Psoas muscle (tissue), 8 donors: ENCODE measurements around the gene FADS2. TPM values are rescaled to one million over a fixed set of nuclear protein-coding genes. Genes with fewer than 3 reads are reported as not detected.

ENCODE experiments used
- ATAC-seq, 4 donors: fragments of 200-7000 bp; cut with Tn5 transposase; one replicate each; pipeline ENCODE4 v1.9.1; 2020; ENCODE audit warnings: moderate library complexity in 3 of 4, mild to moderate bottlenecking in 2 of 4
- DNase-seq, 2 donors: peaks; one replicate each; pipeline ENCODE4 v3.0.0-alpha.2; 2020
- H3K27ac ChIP-seq: fragments of 200-600 bp; one replicate; pipeline ENCODE4 v1.8.0; 2022
- H3K27me3 ChIP-seq, 3 donors: fragments of 200-600 bp in 1 of 3; one replicate each; pipeline versions ENCODE4 v1.6.1 to v1.8.0; 2013 to 2022; ENCODE audit warnings: low read length in 2 of 3, mild to moderate bottlenecking in 2 of 3, moderate library complexity in 1 of 3; ENCODE audit not compliant: insufficient read depth in 3 of 3
- H3K36me3 ChIP-seq, 2 donors: fragments of 200-600 bp in 1 of 2; one replicate each; pipeline versions ENCODE4 v1.6.1 to v1.8.0; 2013 to 2022; ENCODE audit warnings: low read depth in 1 of 2, mild to moderate bottlenecking in 1 of 2, moderate library complexity in 1 of 2; ENCODE audit not compliant: insufficient read depth in 1 of 2
- H3K4me1 ChIP-seq: fragments of 200-600 bp; one replicate; pipeline ENCODE4 v1.8.0; 2022
- H3K4me3 ChIP-seq: fragments of 200-600 bp; one replicate; pipeline ENCODE4 v1.8.0; 2022; ENCODE audit warnings: mild to moderate bottlenecking
- H3K9me3 ChIP-seq: fragments of 200-600 bp; one replicate; pipeline ENCODE4 v1.8.0; 2022
- CTCF ChIP-seq: fragments of 200-600 bp; IDR thresholded peaks from one replicate; pipeline ENCODE4 v1.8.0; 2022; ENCODE audit warnings: antibody characterized with exemption
- WGBS, 3 donors: extraction: QIAGEN DNeasy Blood & Tissue Kit; methylation state at CpG; one replicate each; pipeline versions ENCODE4 v1.1.6 to v1.1.7; 2013; 5-methylcytosine and 5-hydroxymethylcytosine counted together
- intact Hi-C, 2 donors: fragments of 100-400 bp; cut with DNase I; formaldehyde crosslinking; loops; one replicate each; pipeline versions ENCODE4 v1.11.0 to v1.14.2; 2022
- polyA plus RNA-seq, 3 donors: library from polyadenylated mRNA; stranded (reverse); fragments of 200-250 nt; gene quantifications; one replicate each; pipeline ENCODE4 v1.2.3, GENCODE V29; 2013
- total RNA-seq, 4 donors: library from RNA; stranded (reverse); fragmentation: NEBNext Ultra II Directional in 2 of 4; extraction: Animal tissue kit (Norgen Biotek cat#: 25700) in 2 of 4; gene quantifications; one replicate each; pipeline versions ENCODE4 v1.2.1 to v1.2.4, GENCODE V29; 2021 to 2023
- donor health status: healthy with polysubstance abuse.
- donor health status: DM: no; HTN: no; CAD: no; lungs with moderate emphysema.
- donor health status: Bipolar disorder and iron deficiency.
- donor health status: healthy.
- donor health status: DM: yes; HTN: yes; CAD: no.
- donor health status: DM: no; HTN: no; CAD: no.
- donor health status: DM: no; HTN: no; CAD: no.
- donor health status: DM: yes; HTN: yes; CAD: no.

FADS2 gene
- total and polyA plus RNA-seq, 7 donors: 2.2 to 8.4 (median 5.5) TPM

GRCh38 chr11:61850687-61851086 lies 22.6 kb downstream of the FADS2 start:
- H3K27me3 ChIP-seq: peaks cover 0 to 12% (median 0%) of the 10 kb centered on the region in 3 donors
- no peak for TF ChIP-seq CTCF
- intact Hi-C loops: no loop called here
- H3K9me3 ChIP-seq: no peaks in the 10 kb centered on the region
- H3K4me3 ChIP-seq: no peak overlapping the region
- no peak for ATAC-seq
- no peak for DNase-seq
- no peaks in the 10 kb centered on the region for H3K36me3 ChIP-seq
- H3K4me1 ChIP-seq: no peaks in the 10 kb centered on the region
- H3K27ac ChIP-seq: no peak overlapping the region
- WGBS, 3 donors: 27 to 37% (median 28%) methylated on average over 7 of the region's 7 CpGs

- no peak for TF ChIP-seq CTCF
- Histone ChIP-seq H3K9me3 (no peaks in the 10 kb centered on the region), H3K4me3 (no peak overlapping the region), H3K36me3 (no peaks in the 10 kb centered on the region), H3K27ac (no peak overlapping the region), H3K27me3 (peaks cover 0 to 12% (median 0%) of the 10 kb centered on the region in 3 donors), H3K4me1 (no peaks in the 10 kb centered on the region)
- ATAC-seq: peak in 2 of 4 donors; percentile 18 to 32
- 39 to 59% (median 44%) methylated on average over 24 of the region's 24 CpGs for WGBS, 3 donors
- DNase-seq: no peak
- intact Hi-C loops: no loop called here
These were observed 23.2 kb downstream of the FADS2 start for GRCh38 chr11:61851113-61851899.

- Histone ChIP-seq H3K27me3 (peaks cover 0 to 12% (median 0%) of the 10 kb centered on the region in 3 donors), H3K36me3 (no peaks in the 10 kb centered on the region), H3K4me1 (no peaks in the 10 kb centered on the region), H3K4me3 (no peak overlapping the region), H3K9me3 (no peaks in the 10 kb centered on the region), H3K27ac (no peak overlapping the region)
- DNase-seq (no peak), ATAC-seq (no peak)
- WGBS, 3 donors: 75 to 77% (median 75%) methylated on average over 6 of the region's 6 CpGs
- intact Hi-C loops: no loop called here
- no peak for TF ChIP-seq CTCF
These were observed 23.8 kb downstream of the FADS2 start for GRCh38 chr11:61851900-61852295.

GRCh38 chr11:61853698-61854169 lies 25.6 kb downstream of the FADS2 start:
- ATAC-seq: no peak
- no peaks in the 10 kb centered on the region for H3K9me3 ChIP-seq
- H3K27me3 ChIP-seq: peaks cover 0 to 8% (median 0%) of the 10 kb centered on the region in 3 donors
- TF ChIP-seq CTCF: no peak
- no peak overlapping the region for H3K4me3 ChIP-seq
- no peak overlapping the region for H3K27ac ChIP-seq
- no peaks in the 10 kb centered on the region for H3K36me3 ChIP-seq
- intact Hi-C loops: no loop called here
- 75 to 81% (median 79%) methylated on average over 13 of the region's 13 CpGs for whole genome bisulfite sequencing, 3 donors
- no peaks in the 10 kb centered on the region for H3K4me1 ChIP-seq
- DNase-seq: no peak
